ENCODE data around the gene RBM44.
"Not testable (repeated sequence)": the region's sequence is repeated elsewhere in the genome, so short reads cannot be mapped to it uniquely, and the experiment has no call there.

RBM44 gene

GRCh38 chr2:237774811-237775553 lies 23.6 kb upstream of the RBM44 start:
- DNase-seq (ENCODE audit: insufficient read length, low spot score), result peak; percentile 50
- FAIRE-seq, result peak; percentile 76

DNA sequence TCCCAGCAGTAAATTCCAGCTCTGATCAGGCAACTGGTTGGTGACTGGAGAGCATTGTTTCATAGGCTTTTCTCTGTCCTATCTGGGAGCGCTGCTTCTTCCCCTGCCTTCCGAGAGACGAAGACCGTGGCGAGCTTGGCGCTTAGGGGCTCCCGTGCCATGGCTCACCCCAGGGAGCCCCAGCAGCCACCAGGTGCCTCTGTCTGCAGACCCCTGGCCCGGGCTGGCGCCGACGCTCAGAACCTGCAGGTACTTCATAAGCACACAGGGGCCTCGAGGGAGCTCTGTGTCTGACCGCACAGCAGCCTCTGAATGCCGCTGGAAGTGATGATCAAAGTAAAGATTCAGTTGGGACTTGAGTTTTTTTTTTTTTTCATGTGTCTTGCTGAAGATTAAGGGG lies 19.1 kb upstream of the RBM44 start:
- FAIRE-seq, result no peak

DNA sequence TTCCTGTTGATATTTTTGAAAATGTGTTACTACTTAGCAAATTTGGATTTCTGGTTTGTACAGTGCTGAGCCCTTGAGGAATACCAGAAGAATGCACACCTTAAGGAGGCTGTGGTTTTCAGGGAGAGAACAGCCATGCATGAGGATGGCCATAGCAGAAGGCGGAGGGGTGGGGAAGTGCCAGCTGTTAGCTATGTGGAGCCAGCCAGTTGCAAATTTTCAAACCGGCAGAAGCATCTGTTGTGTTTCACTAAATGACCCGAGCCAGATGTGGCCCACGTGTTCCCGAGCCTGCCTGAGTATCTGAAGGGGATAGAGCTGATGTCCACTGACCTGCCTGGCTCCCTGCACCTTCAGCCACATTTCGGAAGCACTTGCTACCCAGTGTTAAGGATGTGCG lies 16.4 kb upstream of the RBM44 start:
- FAIRE-seq, result peak; percentile 35
- no peak for DNase-seq (ENCODE audit: insufficient read length, low spot score)

More for the DNA sequence above, 19.1 kb upstream of the RBM44 start:
- no peak for DNase-seq (ENCODE audit: insufficient read length, low spot score)

DNA sequence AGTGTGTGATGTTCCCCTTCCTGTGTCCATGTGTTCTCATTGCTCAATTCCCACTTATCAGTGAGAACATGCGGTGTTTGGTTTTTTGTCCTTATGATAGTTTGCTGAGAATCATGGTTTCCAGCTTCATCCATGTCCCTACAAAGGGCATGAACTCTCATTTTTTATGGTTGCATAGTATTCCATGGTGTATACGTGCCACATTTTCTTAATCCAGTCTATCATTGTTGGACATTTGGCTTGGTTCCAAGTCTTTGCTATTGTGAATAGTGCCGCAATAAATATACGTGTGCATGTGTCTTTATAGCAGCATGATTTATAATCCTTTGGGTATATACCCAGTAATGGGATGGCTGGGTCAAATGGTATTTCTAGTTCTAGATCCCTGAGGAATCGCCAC lies 14.9 kb upstream of the RBM44 start:
- DNase-seq (ENCODE audit: insufficient read length, low spot score); FAIRE-seq: not testable (repeated sequence)

DNA sequence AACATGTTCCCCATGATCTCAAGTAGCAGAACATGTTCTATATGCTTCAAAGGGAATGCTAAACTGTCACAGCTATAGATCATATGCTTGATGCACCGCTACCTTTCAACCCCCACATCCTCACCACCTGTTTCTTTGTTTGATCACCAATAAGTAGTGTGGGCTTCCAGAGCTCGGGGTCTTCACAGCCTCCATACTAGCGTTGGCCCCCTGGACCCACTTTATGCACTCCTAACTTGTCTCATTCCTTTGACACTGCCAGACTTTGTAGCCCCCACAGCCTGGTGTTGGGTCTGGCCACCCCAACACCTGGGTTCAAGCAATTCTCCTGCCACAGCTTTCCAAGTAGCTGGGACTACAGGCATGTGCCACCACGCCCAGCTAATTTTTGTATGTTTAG lies 11.6 kb upstream of the RBM44 start:
- no peak for FAIRE-seq
- no peak for DNase-seq (ENCODE audit: insufficient read length, low spot score)

- no peak for DNase-seq (ENCODE audit: insufficient read length, low spot score)
- FAIRE-seq, result no peak
These were observed 8.2 kb upstream of the RBM44 start for GRCh38 chr2:237790353-237790752.

DNA sequence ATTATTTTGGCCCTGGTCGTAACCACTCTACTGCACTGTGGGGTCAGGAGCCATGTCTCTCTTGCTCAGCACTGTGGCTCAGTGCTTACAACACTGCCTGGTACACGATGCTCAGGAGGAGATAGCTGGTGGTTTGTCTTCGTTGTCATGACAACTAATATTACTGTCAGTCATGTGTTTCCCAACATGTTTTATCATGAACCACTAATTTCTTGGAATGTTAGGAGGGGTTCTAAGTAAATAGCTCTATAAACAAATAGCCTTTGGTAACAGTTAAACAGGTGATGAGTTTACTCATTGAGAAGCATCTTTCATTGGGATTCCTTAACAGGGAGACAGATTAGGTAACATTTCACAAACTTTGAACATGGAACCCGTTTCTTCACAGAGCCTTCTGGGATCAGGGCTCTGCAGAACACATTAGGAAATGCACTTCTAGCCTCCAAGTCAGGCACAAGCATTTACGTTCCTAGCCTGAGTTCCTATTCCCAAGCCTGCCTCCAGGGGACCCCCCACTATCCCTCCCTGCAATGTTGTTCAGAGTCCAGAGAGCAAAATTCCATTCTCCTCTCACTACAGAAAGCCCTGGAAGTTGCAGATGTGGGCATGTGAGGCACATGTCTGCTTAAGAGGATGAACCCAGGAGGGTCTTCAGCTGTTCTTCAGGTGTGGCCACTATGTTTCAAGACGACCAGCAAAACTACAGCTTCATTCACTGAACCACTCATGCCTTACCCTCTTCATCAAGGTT lies 6.4 kb upstream of the RBM44 start:
- FAIRE-seq, result no peak
- DNase-seq (ENCODE audit: insufficient read length, low spot score), result no peak

GRCh38 chr2:237797253-237797652 lies 1.3 kb upstream of the RBM44 start:
- no peak for DNase-seq (ENCODE audit: insufficient read length, low spot score)
- no peak for FAIRE-seq

DNA sequence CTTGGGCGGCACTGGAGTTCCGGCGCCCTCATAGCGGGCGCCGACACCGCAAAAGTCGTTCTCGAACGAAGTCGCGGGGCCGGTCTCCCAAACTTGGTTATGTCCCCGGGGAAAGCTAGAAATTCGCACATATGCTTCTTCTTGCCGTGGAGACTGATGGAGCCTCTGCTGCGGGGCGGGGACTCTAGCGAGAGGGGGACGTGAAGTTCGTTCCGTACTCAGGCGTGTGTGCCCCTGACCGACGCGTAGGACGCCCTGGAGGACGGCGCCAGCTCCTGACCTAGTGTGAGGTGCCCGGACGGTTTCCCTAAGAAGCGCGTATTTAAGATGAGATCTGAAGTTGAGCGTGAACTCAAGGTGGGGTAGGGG lies 465 bp downstream of the RBM44 start:
- FAIRE-seq, result no peak
- DNase-seq (ENCODE audit: insufficient read length, low spot score), result no peak

DNA sequence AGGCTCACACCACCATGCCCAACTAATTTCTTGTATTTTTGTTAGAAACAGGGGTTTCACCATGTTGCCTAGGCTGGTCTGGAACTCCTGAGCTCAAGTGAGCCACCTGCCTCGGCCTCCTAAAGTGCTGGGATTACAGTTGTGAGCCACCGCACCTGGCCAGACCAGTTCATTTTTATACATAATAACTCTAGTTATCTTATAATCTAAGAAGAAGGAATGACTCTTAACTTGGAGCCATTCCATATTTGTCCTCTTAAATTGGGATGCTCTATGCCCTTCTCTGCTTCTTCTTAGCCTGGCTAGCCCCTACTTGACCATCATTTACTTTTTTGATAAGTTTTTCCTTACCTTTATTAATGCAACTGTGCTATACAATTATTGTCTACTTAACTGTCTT lies 2.9 kb downstream of the RBM44 start:
- DNase-seq (ENCODE audit: insufficient read length, low spot score) (no peak), FAIRE-seq (no peak)

GRCh38 chr2:237806334-237806733 lies 7.8 kb downstream of the RBM44 start:
- FAIRE-seq (no peak), DNase-seq (ENCODE audit: insufficient read length, low spot score) (no peak)

DNA sequence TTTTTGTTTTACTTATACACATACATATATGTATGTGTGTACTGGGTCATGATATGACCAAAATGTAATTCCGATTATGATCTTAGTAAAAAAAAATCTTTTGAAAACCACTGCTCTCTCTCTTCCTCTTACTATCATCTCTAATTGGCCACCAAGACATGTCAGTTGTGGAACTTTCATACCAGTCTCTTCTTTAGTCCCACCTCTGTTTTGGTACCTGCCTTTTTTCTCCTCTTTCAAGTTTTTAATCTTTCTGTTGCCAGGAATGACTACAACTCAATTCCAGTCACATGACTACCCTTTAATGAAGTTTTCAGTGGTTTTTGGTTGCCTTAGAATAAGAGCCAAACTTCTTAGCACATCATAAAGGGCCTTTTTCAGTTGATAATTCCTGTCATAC lies 17.1 kb downstream of the RBM44 start:
- FAIRE-seq, result no peak
- no peak for DNase-seq (ENCODE audit: insufficient read length, low spot score)

DNA sequence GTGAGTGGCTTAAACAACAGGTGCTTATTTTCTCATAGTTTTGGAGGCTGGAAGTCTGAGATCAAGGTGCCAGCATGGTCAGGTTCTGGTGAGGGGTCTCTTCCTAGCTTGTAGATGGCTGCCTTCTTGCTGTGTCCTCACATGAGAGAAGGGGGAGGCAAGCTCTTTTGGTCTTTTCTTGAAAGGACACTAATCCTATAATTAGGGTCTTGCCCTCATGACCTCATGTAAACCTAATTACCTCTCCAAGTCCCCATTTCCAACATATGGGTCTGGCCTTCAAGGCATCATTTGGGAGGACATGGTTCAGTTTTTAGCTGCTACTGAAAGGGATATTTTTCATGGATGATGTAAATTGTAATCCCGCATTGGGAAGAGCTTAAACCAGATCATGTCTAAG lies 18.0 kb downstream of the RBM44 start:
- no peak for FAIRE-seq
- DNase-seq (ENCODE audit: insufficient read length, low spot score), result no peak

- no peak for DNase-seq (ENCODE audit: insufficient read length, low spot score)
- no peak for FAIRE-seq
These were observed 19.5 kb downstream of the RBM44 start for GRCh38 chr2:237818066-237818473.

DNA sequence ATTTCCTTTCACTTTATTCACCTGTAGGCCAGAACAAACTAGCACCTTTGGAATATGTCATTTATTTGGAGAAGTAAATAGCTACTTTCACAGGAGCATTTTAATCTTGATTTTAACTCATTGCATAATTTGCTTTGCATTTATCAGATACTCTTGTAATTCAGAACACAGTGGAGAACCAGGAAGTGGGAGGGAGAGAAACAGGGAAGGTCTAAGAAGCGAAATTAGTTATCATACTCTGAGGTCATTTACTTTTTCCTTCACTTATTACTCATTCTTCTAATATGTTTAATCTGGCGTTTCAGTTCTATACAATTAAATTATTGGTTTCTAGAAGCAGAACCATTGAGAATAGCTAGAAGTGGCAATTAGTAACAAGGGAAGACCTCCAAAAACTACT lies 20.7 kb downstream of the RBM44 start:
- DNase-seq (ENCODE audit: insufficient read length, low spot score), result no peak
- FAIRE-seq, result no peak

GRCh38 chr2:237820421-237820820 lies 21.8 kb downstream of the RBM44 start:
- DNase-seq (ENCODE audit: insufficient read length, low spot score) (no peak), FAIRE-seq (no peak)

GRCh38 chr2:237823544-237823943 lies 25.0 kb downstream of the RBM44 start:
- no peak for FAIRE-seq
- DNase-seq (ENCODE audit: insufficient read length, low spot score), result no peak

DNA sequence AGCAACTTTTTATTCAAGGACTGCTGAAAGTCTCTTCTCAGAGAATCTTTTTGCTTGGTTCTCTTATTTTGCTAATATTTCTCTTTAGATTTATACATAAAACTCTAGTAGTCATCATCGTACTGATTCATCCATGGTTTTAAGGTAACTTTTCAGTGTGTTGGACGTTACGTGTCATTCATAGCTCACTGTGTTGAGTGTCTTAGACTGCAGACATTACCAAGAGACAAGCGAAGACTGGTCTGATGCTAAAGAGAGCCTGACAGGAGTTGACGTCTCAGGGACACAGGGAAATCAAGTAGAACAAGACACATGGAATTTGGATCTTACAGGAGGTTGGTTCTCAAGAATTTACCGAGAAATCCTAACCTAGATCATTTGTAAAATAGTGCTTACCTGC lies 25.5 kb downstream of the RBM44 start:
- FAIRE-seq, result no peak
- no peak for DNase-seq (ENCODE audit: insufficient read length, low spot score)

DNA sequence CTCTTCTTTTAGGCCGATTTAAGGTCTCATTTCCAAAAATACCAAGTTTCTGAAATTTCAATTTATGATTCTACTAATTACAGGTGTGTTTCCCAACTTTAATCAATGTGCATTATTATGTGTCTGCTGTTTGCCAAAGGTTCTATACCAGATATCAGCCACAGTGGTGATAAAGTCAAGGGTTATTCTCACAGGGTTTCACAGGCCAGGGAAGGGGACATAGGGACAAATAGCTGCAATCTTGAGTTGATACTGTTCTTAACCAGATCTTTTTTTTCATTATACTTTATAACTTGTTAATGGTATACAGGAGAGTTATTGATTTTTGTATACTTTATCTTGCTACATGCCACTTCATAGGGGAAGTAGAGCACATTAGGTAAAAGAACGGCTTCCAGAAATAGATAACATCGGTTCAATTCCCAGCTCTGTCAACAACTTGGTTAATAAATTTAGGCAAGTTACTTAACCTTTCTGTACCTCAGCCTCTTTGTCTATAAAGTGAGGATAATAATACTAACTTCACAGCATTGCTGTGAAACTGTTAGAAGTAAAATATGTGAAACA lies 28.9 kb downstream of the RBM44 start:
- DNase-seq (ENCODE audit: insufficient read length, low spot score), result no peak

GRCh38 chr2:237830522-237830921 lies 31.9 kb downstream of the RBM44 start:
- FAIRE-seq, result no peak

More for the DNA sequence above, 28.9 kb downstream of the RBM44 start:
- FAIRE-seq, result no peak

GRCh38 chr2:237833546-237833945 lies 35.0 kb downstream of the RBM44 start:
- no peak for DNase-seq (ENCODE audit: insufficient read length, low spot score)
- FAIRE-seq, result no peak

More at GRCh38 chr2:237830522-237830921, 31.9 kb downstream of the RBM44 start:
- DNase-seq (ENCODE audit: insufficient read length, low spot score), result no peak

DNA sequence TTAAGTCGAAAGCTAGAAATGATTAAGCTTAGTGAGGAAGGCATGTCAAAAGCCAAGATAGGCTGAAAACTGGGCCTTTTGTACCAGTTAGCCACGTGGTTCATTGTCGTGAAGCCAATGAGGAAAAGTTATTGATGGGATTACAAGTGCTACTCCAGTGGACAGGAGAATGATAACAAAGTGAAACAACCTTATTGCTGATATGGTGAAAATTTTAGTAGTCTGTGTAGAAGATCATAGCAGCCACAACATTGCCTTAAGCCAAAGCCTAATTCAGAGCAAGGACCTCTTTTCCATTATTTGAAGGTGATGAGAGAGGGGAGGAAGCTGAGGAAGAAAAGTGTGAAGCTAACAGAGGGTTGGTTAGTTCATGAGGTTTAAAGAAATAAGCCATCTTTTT lies 36.8 kb downstream of the RBM44 start:
- DNase-seq (ENCODE audit: insufficient read length, low spot score) (no peak), FAIRE-seq (no peak)

Measured in GM19239 (cell line).